ENCODE measurements around the gene NBEA.

The NBEA gene

DNA sequence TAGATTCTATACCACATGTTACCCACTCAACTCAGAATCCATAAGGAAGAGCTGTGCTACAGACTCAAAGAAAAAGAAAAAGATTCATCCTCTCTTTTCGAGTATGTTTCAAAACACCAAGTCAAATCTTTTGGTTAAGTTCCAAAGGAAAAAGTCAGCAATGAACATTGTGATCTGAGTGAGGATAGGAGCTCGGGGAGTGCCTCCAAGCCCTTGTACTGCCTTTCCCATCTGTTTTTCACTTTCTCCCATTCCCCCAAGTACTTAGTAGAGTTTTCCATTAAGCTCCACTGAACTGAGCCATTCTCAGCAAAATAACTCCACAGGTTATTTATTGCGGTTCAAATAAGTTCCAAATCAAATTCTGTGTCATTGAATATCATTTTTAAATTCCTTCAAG lies 582.1 kb downstream of the NBEA start:
- no peak for DNase-seq

GRCh38 chr13:35526577-35526976 lies 584.5 kb downstream of the NBEA start:
- DNase-seq: no peak

DNA sequence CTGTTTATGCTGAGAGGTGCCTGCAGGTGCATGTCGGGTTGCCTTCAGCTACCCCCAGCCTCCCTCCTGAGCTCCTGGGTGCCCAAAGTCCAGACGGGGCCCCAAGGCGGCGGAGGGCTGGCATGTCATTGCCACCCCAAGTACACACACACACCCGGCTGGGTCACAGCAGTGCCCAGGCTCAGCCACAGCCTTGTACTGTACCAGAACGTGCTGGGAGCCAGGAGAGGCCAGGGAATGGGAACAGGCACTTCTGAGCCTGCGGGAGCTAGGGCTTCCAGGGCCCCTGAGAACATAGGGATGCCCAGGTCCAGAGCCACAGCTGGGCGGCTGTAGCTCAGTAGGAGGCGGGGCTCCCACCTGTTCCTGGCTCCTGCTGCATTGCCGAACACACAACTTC lies 585.4 kb downstream of the NBEA start:
- no peak for DNase-seq

DNA sequence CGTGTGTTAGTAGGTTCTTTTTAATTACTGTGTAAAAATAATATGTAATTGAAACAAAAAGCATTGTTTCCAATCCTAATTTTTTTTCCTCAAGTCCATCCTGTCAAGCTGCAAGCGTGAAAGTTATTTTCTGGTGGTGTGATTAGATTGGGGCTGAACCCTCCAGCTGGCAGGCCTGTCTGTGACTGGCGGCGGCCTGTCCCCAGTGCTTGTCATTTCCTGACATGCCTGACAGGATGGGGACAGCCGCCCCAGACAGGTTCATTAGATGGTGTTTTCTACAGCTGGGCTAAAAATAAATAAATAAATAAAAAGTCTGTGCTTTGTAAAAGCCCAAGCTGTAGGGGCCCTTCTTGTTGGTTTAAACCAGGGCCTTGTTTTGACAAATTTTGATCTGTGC lies 588.1 kb downstream of the NBEA start:
- no peak for DNase-seq

- DNase-seq: no peak
Measured at GRCh38 chr13:35530581-35530980, 588.5 kb downstream of the NBEA start.

DNA sequence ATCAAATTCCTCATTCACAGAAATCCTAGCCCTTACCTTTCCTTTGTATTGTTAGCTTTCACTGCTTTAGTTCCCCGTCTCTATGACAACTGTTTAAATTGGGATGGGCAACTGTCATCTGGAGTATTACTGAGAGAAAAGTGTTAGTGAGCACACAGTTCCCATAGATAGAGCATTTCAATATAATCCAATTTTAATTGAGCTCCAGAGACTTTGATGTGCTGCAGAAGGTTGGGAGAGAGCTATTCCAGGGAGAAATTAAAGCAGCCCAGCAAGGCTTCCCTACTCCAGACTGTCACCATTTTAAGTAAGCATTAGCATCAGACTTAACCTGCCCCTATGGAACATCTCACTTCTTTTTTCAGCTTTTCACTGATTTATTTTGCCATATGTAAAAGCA lies 589.5 kb downstream of the NBEA start:
- no peak for DNase-seq

- no peak for DNase-seq
Measured at GRCh38 chr13:35534343-35534742, 592.3 kb downstream of the NBEA start.

- no peak for DNase-seq
Measured at GRCh38 chr13:35548790-35549189, 606.7 kb downstream of the NBEA start.

GRCh38 chr13:35549481-35549880 lies 607.4 kb downstream of the NBEA start:
- DNase-seq: no peak

- DNase-seq: no peak
Measured at GRCh38 chr13:35552172-35552844, 610.2 kb downstream of the NBEA start.

GRCh38 chr13:35554972-35555623 lies 613.0 kb downstream of the NBEA start:
- DNase-seq: no peak

DNA sequence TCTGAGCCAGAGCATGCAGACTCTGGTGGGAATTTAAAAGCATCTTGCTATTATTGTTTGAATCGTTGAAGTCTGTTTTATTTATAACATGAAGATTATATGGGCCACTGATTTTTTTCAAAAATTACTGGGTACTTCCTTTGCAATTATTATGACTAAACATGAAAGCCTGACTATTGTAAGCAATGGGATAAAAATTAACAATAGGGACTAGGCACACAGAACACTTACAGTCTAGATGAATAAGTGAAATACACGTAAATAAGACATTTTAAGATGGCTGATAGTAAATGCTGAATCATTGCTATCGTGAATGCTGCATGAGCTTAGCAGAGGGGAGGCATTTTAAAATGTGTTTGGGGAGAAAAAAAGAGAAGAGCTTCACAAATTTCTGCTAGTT lies 615.4 kb downstream of the NBEA start:
- DNase-seq: no peak

- DNase-seq: no peak
Measured at GRCh38 chr13:35561540-35561939, 619.5 kb downstream of the NBEA start.

DNA sequence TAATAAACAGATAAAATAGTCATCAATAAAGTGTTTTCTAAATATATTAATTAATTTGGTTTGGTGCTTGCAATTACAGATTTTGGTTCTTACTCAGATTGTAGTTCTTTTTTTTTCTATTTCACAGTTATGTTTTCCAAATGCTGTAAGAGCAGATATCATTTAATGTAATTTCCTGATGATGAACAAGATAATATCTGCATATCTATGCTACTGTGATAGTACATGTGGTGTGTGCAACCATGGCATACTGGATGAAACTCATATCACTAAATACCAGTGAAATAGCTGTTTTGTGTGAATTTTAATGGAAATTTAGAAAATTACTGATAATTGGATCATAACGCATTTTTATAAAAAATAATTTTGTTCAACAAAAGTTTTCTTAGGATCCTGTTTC lies 623.2 kb downstream of the NBEA start:
- no peak for DNase-seq

DNA sequence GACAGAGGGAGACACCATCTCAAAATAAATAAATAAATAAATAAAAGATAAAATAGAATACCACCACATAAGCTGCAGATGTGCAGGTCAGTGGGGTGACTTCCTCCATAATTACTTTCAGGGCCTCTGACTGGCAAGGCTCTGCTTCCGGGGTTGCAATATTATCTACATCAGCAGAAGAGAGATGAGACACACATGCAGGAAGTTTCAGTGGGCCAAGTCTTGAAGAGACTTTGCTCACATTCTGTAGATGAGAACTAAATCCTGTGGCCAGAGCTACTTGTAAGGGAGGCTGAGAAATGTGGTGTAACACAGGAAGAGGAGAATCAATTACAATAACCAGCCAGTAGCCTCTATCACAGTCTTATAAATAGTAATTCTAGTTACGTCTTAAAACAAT lies 624.3 kb downstream of the NBEA start:
- no peak for DNase-seq

GRCh38 chr13:35567406-35567980 lies 625.4 kb downstream of the NBEA start:
- no peak for DNase-seq

DNA sequence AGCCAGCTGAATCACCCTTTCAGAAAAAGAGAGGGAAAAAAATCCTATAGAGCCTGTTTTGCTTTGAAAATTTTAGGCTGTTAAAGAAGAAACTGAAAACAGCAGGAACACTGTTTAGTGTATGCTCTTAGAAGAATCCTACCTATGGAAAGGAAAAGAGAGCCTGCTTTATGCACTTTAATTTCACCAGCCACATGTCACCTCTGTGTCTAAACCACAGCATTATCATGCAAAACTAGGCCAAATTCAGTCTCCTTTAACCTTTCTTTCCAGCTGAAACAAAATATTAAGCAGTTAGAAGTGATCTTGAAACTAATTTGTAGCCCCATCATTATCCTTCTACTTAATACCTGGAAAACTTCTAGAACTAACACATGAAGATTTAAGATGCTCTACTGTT lies 631.6 kb downstream of the NBEA start:
- DNase-seq: no peak

DNA sequence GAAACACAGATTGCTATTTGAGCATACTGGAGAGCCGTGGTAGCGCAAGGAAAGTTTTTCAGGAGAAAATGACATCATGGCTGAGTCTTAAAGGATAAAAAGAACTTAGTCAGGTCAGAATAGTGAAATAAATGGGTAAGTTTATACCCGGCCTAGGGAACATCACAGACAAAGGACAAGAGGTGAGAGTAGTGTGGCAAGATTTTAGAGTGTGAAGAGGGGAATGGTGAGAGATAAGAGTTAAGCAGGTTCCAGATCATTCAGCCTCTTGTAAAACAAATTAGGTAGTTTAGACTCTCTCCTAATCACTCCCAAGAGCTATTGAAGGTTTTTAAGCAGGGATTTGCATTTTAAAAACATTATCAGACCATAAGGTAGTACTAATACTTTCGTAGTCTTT lies 650.4 kb downstream of the NBEA start:
- DNase-seq: no peak

GRCh38 chr13:35593651-35594050 lies 651.6 kb downstream of the NBEA start:
- DNase-seq: no peak

- DNase-seq: no peak
Measured at GRCh38 chr13:35594096-35594495, 652.0 kb downstream of the NBEA start.

GRCh38 chr13:35595181-35595580 lies 653.1 kb downstream of the NBEA start:
- DNase-seq: no peak

DNA sequence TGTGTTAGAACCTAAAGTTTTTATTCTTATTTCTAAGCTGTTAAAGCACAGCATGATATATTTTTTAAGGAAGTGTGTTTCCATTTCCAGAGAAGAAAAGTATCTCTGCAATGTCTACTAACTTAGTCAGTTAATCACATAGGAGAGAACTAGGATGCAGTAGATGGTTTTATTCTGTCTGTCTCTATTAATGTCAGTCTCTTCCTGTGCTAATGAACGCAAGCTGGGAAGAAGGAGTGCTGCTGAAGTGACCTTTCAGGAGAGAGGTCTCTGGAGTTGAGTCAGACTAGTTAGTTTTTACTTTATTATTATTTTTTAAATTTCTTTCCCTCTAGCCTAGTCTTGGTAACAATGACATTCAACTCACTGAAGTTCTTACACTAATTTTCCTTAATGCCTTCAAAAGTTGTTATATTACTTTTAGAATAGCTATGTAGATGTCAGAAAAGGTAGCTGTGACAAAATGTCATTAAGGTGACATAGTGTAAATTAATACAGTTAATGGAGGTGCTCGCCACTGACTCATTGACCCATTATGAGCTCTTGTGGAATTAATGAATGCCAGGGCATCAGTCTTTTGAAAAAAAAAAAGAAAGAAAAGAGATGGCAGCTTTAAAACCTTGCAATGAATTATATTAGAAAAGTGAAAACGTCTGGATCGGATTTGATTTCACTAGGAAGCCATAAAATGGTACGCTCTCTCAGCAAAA lies 654.4 kb downstream of the NBEA start:
- no peak for DNase-seq

DNA sequence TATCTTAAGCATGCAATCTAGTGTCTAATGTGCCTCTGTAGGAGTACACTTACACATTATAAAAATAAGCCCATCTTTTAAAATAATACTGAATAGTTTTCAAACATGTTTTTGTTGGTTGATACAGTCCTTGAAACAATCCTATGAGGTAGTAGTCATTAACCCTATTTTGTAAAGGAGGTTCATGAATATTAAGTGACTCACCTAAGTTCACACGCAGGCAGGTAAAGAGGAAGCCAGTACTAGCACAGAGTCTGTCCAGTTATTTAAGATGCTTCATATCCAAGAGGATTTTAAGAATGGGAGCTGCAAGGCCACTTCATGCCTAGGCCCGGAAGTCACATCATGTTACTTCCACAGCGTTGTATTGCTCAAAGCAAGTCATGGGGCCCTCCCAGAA lies 655.4 kb downstream of the NBEA start:
- DNase-seq: no peak

DNA sequence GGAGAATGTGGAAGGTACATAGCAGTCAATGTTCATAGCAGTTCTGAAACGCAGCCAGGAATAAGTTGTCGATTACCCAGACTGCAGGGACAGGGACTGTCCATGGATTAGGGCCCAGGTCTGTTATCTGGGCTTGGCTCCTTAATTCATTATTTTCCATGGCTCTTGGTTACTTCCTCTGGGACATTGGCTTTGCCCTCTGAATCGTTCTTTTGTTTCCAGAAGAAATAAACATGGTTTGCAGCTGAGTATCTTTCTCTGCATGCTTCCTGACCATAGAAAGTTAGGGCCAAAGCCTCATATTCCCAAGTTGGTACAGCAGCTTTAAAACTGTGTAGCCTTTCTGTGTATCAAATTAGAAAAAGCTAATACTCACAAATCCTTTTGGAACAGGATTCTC lies 656.2 kb downstream of the NBEA start:
- no peak for DNase-seq
